OCI-LY3 (cell line): Measurements from ENCODE around the gene SULF2.

Experiments used
- H2AFZ ChIP-seq: fragments of 200-600, 300-600 bp; shearing (Covaris generic); 2 replicates; pipeline ENCODE4 v1.6.0; 2014; ENCODE audit warnings: antibody characterized with exemption, low read depth, low read length
- H3K27ac ChIP-seq: fragments of 200-600, 300-600 bp; sonication (generic); 2 replicates; pipeline ENCODE4 v1.5.1; 2014; ENCODE audit warnings: mild to moderate bottlenecking, low read length, moderate library complexity, mixed read lengths
- H3K27me3 ChIP-seq: fragments of 200-600, 300-600 bp; sonication (generic); 2 replicates; pipeline ENCODE4 v1.6.1; 2014; ENCODE audit warnings: low read depth, low read length, mixed read lengths
- H3K36me3 ChIP-seq: fragments of 200-600, 300-600 bp; sonication (generic); replicated peaks from 2 replicates; pipeline ENCODE3; 2014; ENCODE audit warnings: low read depth, low read length, mixed read lengths
- H3K4me1 ChIP-seq: fragments of 300-600, 200-600 bp; sonication (generic); 2 replicates; pipeline ENCODE4 v1.6.1; 2014; ENCODE audit warnings: low read length, mixed read lengths
- H3K4me2 ChIP-seq: fragments of 200-600, 300-600 bp; sonication (generic); 2 replicates; pipeline ENCODE4 v1.6.1; 2014; ENCODE audit warnings: low read length, mixed read lengths
- H3K4me3 ChIP-seq: fragments of 300-600, 200-600 bp; sonication (generic); 2 replicates; pipeline ENCODE4 v1.5.1; 2014; ENCODE audit warnings: antibody characterized with exemption, mild to moderate bottlenecking, low read length, moderate library complexity
- H3K79me2 ChIP-seq: fragments of 300-600, 200-600 bp; shearing (Covaris generic); 2 replicates; pipeline ENCODE4 v1.6.1; 2014; ENCODE audit warnings: mild to moderate bottlenecking, low read length, mixed read lengths
- H3K9ac ChIP-seq: fragments of 300-600, 200-600 bp; shearing (Covaris generic); 2 replicates; pipeline ENCODE4 v1.6.0; 2014; ENCODE audit warnings: mild to moderate bottlenecking, low read length, moderate library complexity
- H3K9me3 ChIP-seq: fragments of 200-600, 300-600 bp; shearing (Covaris generic); 2 replicates; pipeline ENCODE4 v1.6.1; 2014; ENCODE audit warnings: low read length, mixed read lengths; ENCODE audit not compliant: insufficient read depth
- H4K20me1 ChIP-seq: fragments of 200-600, 300-600 bp; sonication (generic); 2 replicates; pipeline ENCODE4 v1.6.1; 2016; ENCODE audit warnings: low read length, mixed read lengths; ENCODE audit not compliant: insufficient read depth
- CTCF ChIP-seq: fragments of 200-600, 300-600 bp; sonication (generic); IDR thresholded peaks from 2 replicates; pipeline ENCODE4 v1.5.1; 2014; ENCODE audit warnings: antibody characterized with exemption, low read length, low read depth
- EZH2phosphoT487 ChIP-seq: fragments of 200-600 bp; shearing (Covaris generic); IDR thresholded peaks from 2 replicates; pipeline ENCODE4 v1.6.1; 2018; ENCODE audit warnings: antibody characterized with exemption, mixed run types, low read depth

Gene SULF2

GRCh38 chr20:47754946-47755652, 30.2 kb downstream of the SULF2 start:
- no peak overlapping the region for H3K4me3 ChIP-seq
- H3K4me1 ChIP-seq = peaks cover 21% of the 10 kb centered on the region
- no peak overlapping the region for H2AFZ ChIP-seq
- H3K9ac ChIP-seq = no peak overlapping the region
- H3K4me2 ChIP-seq = no peak overlapping the region
- no peaks in the 10 kb centered on the region for H3K79me2 ChIP-seq
- TF ChIP-seq CTCF = no peak
- TF ChIP-seq EZH2phosphoT487 = no peak
- H4K20me1 ChIP-seq = no peaks in the 10 kb centered on the region
- no peaks in the 10 kb centered on the region for H3K9me3 ChIP-seq
- no peaks in the 10 kb centered on the region for H3K36me3 ChIP-seq
- peaks cover 76% of the 10 kb centered on the region for H3K27me3 ChIP-seq
- H3K27ac ChIP-seq = no peak overlapping the region

GRCh38 chr20:47754388-47754715, 30.9 kb downstream of the SULF2 start:
- no peak overlapping the region for H3K9ac ChIP-seq
- peaks cover 21% of the 10 kb centered on the region for H3K4me1 ChIP-seq
- H2AFZ ChIP-seq = no peak overlapping the region
- peaks cover 74% of the 10 kb centered on the region for H3K27me3 ChIP-seq
- H3K4me2 ChIP-seq = no peak overlapping the region
- no peaks in the 10 kb centered on the region for H4K20me1 ChIP-seq
- H3K36me3 ChIP-seq = no peaks in the 10 kb centered on the region
- H3K27ac ChIP-seq = no peak overlapping the region
- no peaks in the 10 kb centered on the region for H3K9me3 ChIP-seq
- no peak overlapping the region for H3K4me3 ChIP-seq
- no peak for TF ChIP-seq EZH2phosphoT487
- no peak for TF ChIP-seq CTCF
- no peaks in the 10 kb centered on the region for H3K79me2 ChIP-seq

- Histone ChIP-seq H3K27me3 (peaks cover 74% of the 10 kb centered on the region), H3K9me3 (no peaks in the 10 kb centered on the region), H2AFZ (no peak overlapping the region), H3K27ac (no peak overlapping the region), H3K9ac (no peak overlapping the region), H4K20me1 (no peaks in the 10 kb centered on the region), H3K4me1 (peaks cover 17% of the 10 kb centered on the region), H3K4me3 (no peak overlapping the region), H3K36me3 (no peaks in the 10 kb centered on the region), H3K79me2 (no peaks in the 10 kb centered on the region), H3K4me2 (no peak overlapping the region)
- no peak for TF ChIP-seq EZH2phosphoT487
- no peak for TF ChIP-seq CTCF
Measured at GRCh38 chr20:47753576-47754387, 31.5 kb downstream of the SULF2 start.

- H3K4me2 ChIP-seq = no peak overlapping the region
- H3K4me3 ChIP-seq = no peak overlapping the region
- no peak for TF ChIP-seq CTCF
- no peak for TF ChIP-seq EZH2phosphoT487
- no peak overlapping the region for H3K27ac ChIP-seq
- peaks cover 4% of the 10 kb centered on the region; the same call in 1 of the 2 replicates for H3K4me1 ChIP-seq
- no peak overlapping the region for H3K9ac ChIP-seq
- H3K36me3 ChIP-seq = no peaks in the 10 kb centered on the region
- H2AFZ ChIP-seq = no peak overlapping the region
- H3K79me2 ChIP-seq = no peaks in the 10 kb centered on the region
- no peaks in the 10 kb centered on the region for H4K20me1 ChIP-seq
- no peaks in the 10 kb centered on the region for H3K9me3 ChIP-seq
- peaks cover 70% of the 10 kb centered on the region for H3K27me3 ChIP-seq
Measured at GRCh38 chr20:47751449-47751848, 33.8 kb downstream of the SULF2 start.
